NT2/D1 (cell line): ENCODE measurements around the gene CTNS.
A peak's percentile ranks its signal among the peaks of the same experiment; 100 is the strongest.

Source experiments
- DNase-seq: peaks from one replicate; pipeline ENCODE4 v3.0.0-alpha.2; 2011; ENCODE audit warnings: low read depth, low spot score
- H3K27me3 ChIP-seq: 2 replicates; pipeline ENCODE4 v1.6.0; 2011; ENCODE audit warnings: mild to moderate bottlenecking; ENCODE audit not compliant: insufficient read length, insufficient read depth
- H3K36me3 ChIP-seq: 2 replicates; pipeline ENCODE4 v1.6.1; 2011; ENCODE audit warnings: mild to moderate bottlenecking, low read length, mixed read lengths; ENCODE audit not compliant: insufficient read depth, insufficient read length
- H3K4me1 ChIP-seq: 2 replicates; pipeline ENCODE4 v1.5.1; 2011; ENCODE audit not compliant: insufficient read depth, insufficient read length
- H3K4me3 ChIP-seq: 2 replicates; pipeline ENCODE4 v1.5.1; 2011; ENCODE audit warnings: low read depth; ENCODE audit not compliant: insufficient read length
- H3K9ac ChIP-seq: 2 replicates; pipeline ENCODE4 v1.6.0; 2011; ENCODE audit warnings: low read depth; ENCODE audit not compliant: insufficient read length
- H3K9me3 ChIP-seq: 2 replicates; pipeline ENCODE4 v1.5.1; 2011; ENCODE audit warnings: mild to moderate bottlenecking, low read length; ENCODE audit not compliant: insufficient read depth
- SUZ12 ChIP-seq: IDR thresholded peaks from 2 replicates; pipeline ENCODE4 v1.6.1; 2011; ENCODE audit not compliant: insufficient read length, insufficient read depth; ENCODE audit errors: extremely low read depth
- YY1 ChIP-seq: IDR thresholded peaks from 2 replicates; pipeline ENCODE4 v1.6.1; 2011; ENCODE audit not compliant: insufficient read length, insufficient read depth
- ZNF274 ChIP-seq: IDR thresholded peaks from 2 replicates; pipeline ENCODE4 v1.6.1; 2011; ENCODE audit warnings: mild to moderate bottlenecking, low read depth, low read length

The CTNS gene

DNA sequence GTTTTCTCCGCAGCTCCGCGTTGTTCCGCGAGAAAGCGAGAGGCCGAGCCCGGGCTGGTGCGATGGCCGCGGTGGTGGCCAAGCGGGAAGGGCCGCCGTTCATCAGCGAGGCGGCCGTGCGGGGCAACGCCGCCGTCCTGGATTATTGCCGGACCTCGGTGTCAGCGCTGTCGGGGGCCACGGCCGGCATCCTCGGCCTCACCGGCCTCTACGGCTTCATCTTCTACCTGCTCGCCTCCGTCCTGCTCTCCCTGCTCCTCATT is 32.5 kb downstream of the CTNS start:
- Histone ChIP-seq H3K9ac (peak overlapping the region; percentile 95), H3K9me3 (no peaks in the 10 kb centered on the region), H3K4me1 (peaks cover 9% of the 10 kb centered on the region), H3K36me3 (peaks cover 47% of the 10 kb centered on the region), H3K4me3 (peak overlapping the region; percentile 92), H3K27me3 (no peaks in the 10 kb centered on the region)
- no peak for DNase-seq
- no peak for TF ChIP-seq YY1
- no peak for TF ChIP-seq ZNF274
- no peak for TF ChIP-seq SUZ12

DNA sequence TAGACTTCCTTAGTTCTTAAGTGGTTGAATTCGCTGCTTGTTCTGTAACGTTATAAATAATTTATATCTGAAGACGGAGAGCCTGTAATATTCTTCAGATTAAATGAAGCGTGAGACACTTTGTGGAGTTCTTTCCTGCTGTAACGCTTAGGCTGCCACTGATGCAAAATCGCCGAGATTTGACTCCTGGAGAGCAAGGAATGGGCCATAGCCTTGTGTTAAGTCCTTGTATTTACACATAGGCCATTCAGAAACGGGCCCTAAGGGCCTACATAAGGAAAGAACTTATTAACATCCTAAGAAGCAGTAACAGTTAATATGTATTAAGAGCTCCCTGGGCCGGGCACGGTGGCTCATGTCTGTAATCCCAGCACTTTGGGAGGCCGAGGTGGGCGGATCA is 33.0 kb downstream of the CTNS start:
- Histone ChIP-seq H3K4me3 (peak overlapping the region; percentile 92), H3K4me1 (peaks cover 9% of the 10 kb centered on the region), H3K9me3 (no peaks in the 10 kb centered on the region), H3K9ac (peak overlapping the region; percentile 95), H3K27me3 (no peaks in the 10 kb centered on the region), H3K36me3 (peaks cover 42% of the 10 kb centered on the region)
- TF ChIP-seq SUZ12 (no peak), YY1 (no peak), ZNF274 (no peak)
- no peak for DNase-seq

DNA sequence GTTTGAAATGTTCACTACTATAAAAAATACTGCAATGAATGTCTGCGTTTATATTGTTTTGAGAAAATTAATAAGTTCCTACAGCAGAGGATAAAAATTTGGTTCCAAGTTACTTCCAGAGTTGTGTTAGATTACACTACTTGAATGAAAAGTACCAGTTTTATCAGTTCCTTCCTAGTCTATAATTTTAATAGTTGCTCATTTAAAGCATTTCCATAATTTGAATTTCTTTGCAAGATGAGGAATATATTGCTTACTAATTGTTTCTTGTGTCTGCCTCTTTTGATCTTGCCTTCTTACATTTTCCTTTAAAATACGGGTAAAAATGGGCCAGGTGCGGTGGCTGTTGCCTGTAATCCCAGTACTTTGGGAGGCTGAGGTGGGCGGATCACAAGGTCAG is 36.0 kb downstream of the CTNS start:
- Histone ChIP-seq H3K4me3 (no peak overlapping the region), H3K9ac (no peak overlapping the region), H3K4me1 (peaks cover 2% of the 10 kb centered on the region), H3K36me3 (peaks cover 19% of the 10 kb centered on the region), H3K9me3 (no peaks in the 10 kb centered on the region), H3K27me3 (no peaks in the 10 kb centered on the region)
- TF ChIP-seq YY1, result no peak
- no peak for TF ChIP-seq SUZ12
- TF ChIP-seq ZNF274, result no peak
- no peak for DNase-seq

DNA sequence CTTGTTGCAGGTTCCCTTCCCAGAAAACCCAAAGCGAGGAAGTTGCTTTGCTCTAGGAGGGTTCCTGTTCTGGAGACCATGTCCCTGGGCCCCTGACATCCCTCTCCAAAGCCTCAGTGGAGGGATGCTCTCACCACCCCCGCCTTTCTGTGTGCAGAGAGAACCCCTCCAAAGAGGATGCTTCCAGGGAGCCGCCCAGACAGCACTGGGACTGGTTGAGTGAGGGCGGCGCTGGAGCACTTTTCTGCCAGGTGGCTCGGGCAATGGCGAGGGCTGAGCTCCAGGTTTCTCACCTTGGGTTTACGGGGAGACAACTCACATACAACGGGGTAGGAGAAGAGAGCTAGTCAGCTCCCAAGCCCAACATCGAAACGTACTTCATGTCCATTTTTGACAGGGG is 39.3 kb downstream of the CTNS start:
- no peaks in the 10 kb centered on the region for H3K27me3 ChIP-seq
- no peak for DNase-seq
- H3K4me1 ChIP-seq, result peaks cover 12% of the 10 kb centered on the region
- H3K36me3 ChIP-seq, result peaks cover 9% of the 10 kb centered on the region
- H3K4me3 ChIP-seq, result no peak overlapping the region
- no peak overlapping the region for H3K9ac ChIP-seq
- no peak for TF ChIP-seq ZNF274
- no peak for TF ChIP-seq SUZ12
- TF ChIP-seq YY1, result no peak
- no peaks in the 10 kb centered on the region for H3K9me3 ChIP-seq

DNA sequence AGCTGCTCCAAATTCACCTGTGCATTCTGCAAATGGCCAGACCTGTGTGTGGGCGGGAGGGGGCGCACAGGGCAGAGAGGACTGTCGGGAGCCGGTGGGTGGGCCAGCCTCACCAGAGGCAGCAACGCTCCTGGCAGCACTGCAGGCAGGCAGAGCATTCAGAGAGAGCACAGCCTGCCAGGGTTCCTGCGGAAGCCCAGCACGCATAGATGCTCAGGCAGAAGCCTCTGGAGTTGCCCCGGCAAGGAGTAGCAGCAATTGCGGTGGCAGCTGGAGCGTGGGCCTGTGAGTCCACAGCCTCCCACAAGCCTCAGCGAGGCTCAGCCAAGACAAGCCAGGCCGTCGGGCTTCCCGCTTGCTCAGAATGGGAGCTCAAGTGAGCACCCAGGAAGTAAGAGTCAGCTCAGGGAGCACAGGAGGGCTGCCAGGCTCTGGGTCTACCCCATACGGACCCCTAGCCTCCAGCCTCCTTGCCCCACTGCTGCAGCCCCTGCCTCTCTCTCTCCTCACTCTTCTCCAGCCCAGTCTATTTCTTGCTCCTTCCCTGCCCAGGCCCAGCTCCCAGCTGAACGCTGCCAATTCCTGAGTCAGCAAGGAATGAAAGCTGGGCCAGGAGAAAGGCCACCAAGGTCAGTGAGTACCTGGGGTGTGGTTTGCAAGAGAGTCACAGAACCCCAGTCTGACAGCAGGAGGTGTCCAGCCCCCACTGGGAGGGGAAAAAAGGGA is 41.7 kb downstream of the CTNS start:
- Histone ChIP-seq H3K36me3 (no peaks in the 10 kb centered on the region), H3K9me3 (no peaks in the 10 kb centered on the region), H3K4me1 (peaks cover 10% of the 10 kb centered on the region), H3K27me3 (no peaks in the 10 kb centered on the region), H3K9ac (peak overlapping the region; percentile 32), H3K4me3 (no peak overlapping the region)
- TF ChIP-seq SUZ12, result no peak
- TF ChIP-seq YY1, result no peak
- TF ChIP-seq ZNF274, result no peak
- DNase-seq, result no peak

DNA sequence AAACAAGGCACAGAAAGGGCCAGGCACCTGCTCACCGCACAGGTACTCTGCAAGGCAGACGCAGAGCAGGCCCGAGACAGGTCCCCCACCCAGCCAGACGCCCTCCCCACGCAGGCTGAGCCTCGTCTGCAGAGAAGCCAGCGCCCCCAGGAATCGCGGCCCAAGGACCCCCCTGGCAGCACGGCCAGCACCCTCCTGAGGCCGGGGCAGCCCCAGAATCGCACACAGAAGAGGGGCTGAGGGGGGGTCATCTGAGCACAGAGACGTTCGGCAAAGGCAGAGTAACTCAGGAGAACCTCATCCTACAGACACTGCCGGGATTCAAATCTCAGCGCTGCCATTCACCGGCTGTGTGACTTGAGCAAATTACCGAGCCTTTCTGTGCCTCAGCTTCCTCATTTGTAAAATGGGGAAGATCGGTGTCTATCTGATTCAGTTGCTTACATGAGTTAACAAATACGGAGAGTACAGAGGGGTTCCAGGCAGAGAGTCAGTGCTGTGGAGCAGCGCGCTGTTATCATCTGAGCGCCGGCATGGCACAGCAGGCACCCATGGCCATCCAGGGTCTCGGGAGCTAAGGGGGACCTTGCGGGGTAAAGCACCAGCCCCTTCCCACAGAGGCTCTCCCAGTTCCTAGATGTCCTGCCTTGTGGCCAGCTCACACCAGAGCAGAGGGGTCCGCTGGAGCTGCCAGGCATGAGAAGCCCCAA is 42.4 kb downstream of the CTNS start:
- H3K9me3 ChIP-seq, result no peaks in the 10 kb centered on the region
- H3K36me3 ChIP-seq, result no peaks in the 10 kb centered on the region
- no peak for DNase-seq
- H3K27me3 ChIP-seq, result no peaks in the 10 kb centered on the region
- no peak overlapping the region for H3K4me3 ChIP-seq
- TF ChIP-seq ZNF274 (no peak), YY1 (no peak), SUZ12 (no peak)
- H3K9ac ChIP-seq, result no peak overlapping the region
- H3K4me1 ChIP-seq, result peaks cover 10% of the 10 kb centered on the region

DNA sequence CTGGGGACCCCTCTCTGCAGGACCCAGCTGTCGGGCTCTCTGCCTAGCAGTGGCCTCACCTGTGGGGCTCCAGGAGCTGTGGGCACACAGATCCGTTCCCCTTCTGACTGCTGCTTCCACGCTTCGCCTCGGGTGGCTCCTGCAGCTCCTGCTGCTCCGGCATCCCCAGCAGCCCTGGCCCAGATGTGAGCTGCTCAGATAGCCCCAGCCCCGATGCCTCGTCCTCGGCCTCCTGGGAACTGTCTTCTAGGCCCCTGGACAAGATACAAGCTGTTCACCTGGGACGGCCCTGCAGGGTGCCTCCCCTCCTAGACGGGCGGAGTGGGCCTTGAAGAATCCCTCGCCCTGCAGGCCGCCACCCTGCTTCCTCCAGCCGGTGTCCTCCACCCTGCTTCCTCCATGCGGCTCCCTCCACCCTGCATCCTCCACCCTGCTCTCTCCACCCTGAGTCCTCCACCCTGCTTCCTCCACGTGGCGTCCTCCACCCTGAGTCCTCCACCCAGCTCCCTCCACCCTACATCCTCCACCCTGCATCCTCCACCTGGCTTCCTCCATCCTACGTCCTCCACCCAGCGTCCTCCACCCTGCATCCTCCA is 43.1 kb downstream of the CTNS start:
- no peak overlapping the region for H3K9ac ChIP-seq
- H3K4me1 ChIP-seq, result peaks cover 10% of the 10 kb centered on the region
- no peaks in the 10 kb centered on the region for H3K36me3 ChIP-seq
- no peak overlapping the region for H3K4me3 ChIP-seq
- no peaks in the 10 kb centered on the region for H3K9me3 ChIP-seq
- TF ChIP-seq ZNF274 (no peak), YY1 (no peak), SUZ12 (no peak)
- no peak for DNase-seq
- no peaks in the 10 kb centered on the region for H3K27me3 ChIP-seq
